ENCODE measurements around the gene RRAGC. TPM values are rescaled to one million over a fixed set of nuclear protein-coding genes. Genes with fewer than 3 reads are reported as not detected.
"Not testable (repeated sequence)": the region's sequence is repeated elsewhere in the genome, so short reads cannot be mapped to it uniquely, and the experiment has no call there.

Gene RRAGC
- total RNA-seq, 2 experiments from 2014 or later, result 22.3 to 23.3 TPM

GRCh38 chr1:38845088-38845487 is 14.5 kb downstream of the RRAGC start:
- CTCF ChIA-PET, result interaction anchor here (0.7 to 2.0 kb wide), 3 partner anchors 10 to 938 kb away, joined by 3 to 11 read pairs (median 3); no protein-coding TSS in a partner anchor
- H3K36me3 Mint-ChIP-seq (ENCODE audit: low read depth), result peaks cover 39% of the 10 kb centered on the region
- H3K4me3 Mint-ChIP-seq; DNase-seq; H3K27me3 Mint-ChIP-seq (ENCODE audit: low read depth); H3K9me3 Mint-ChIP-seq; intact Hi-C loops (cut with micrococcal nuclease); H3K27ac Mint-ChIP-seq; H3K4me1 Mint-ChIP-seq (ENCODE audit: low read depth): not testable (repeated sequence)

GRCh38 chr1:38840281-38840680 is 19.3 kb downstream of the RRAGC start:
- peaks cover 30% of the 10 kb centered on the region for H3K36me3 Mint-ChIP-seq (ENCODE audit: low read depth)
- intact Hi-C loops (cut with micrococcal nuclease), result no loop called here
- no peaks in the 10 kb centered on the region for H3K27me3 Mint-ChIP-seq (ENCODE audit: low read depth)
- CTCF ChIA-PET, result no interaction called here
- DNase-seq, result no peak
- H3K4me1 Mint-ChIP-seq (ENCODE audit: low read depth), result peaks cover 3% of the 10 kb centered on the region
- no peak overlapping the region for H3K4me3 Mint-ChIP-seq
- no peak overlapping the region for H3K27ac Mint-ChIP-seq
- peaks cover 1% of the 10 kb centered on the region for H3K9me3 Mint-ChIP-seq

GRCh38 chr1:38839363-38839762 is 20.2 kb downstream of the RRAGC start:
- Mint-ChIP-seq H3K9me3 (no peaks in the 10 kb centered on the region), H3K4me1 (ENCODE audit: low read depth) (peaks cover 3% of the 10 kb centered on the region), H3K27me3 (ENCODE audit: low read depth) (no peaks in the 10 kb centered on the region), H3K36me3 (ENCODE audit: low read depth) (peaks cover 21% of the 10 kb centered on the region), H3K27ac (no peak overlapping the region), H3K4me3 (no peak overlapping the region)
- no peak for DNase-seq
- intact Hi-C loops (cut with micrococcal nuclease), result no loop called here
- CTCF ChIA-PET, result interaction anchor here (0.7 kb wide), 1 partner anchor 212 kb away, joined by 3 read pairs; no protein-coding TSS in a partner anchor

- H3K36me3 Mint-ChIP-seq (ENCODE audit: low read depth); H3K9me3 Mint-ChIP-seq; intact Hi-C loops (cut with micrococcal nuclease); H3K4me1 Mint-ChIP-seq (ENCODE audit: low read depth); H3K4me3 Mint-ChIP-seq; H3K27ac Mint-ChIP-seq; DNase-seq; H3K27me3 Mint-ChIP-seq (ENCODE audit: low read depth): not testable (repeated sequence)
- CTCF ChIA-PET, result interaction anchor here (1.5 to 2.2 kb wide), 3 partner anchors 17 to 810 kb away, joined by 4 to 6 read pairs (median 6); no protein-coding TSS in a partner anchor
Measured at GRCh38 chr1:38836316-38836715, 23.3 kb downstream of the RRAGC start.

GRCh38 chr1:38834937-38835827 is 24.4 kb downstream of the RRAGC start:
- Mint-ChIP-seq H3K36me3 (ENCODE audit: low read depth) (peaks cover 7% of the 10 kb centered on the region), H3K27ac (no peak overlapping the region)
- CTCF ChIA-PET, result interaction anchor here (0.6 to 2.2 kb wide), 18 partner anchors 9 to 1310 kb away, joined by 3 to 11 read pairs (median 4); partner anchors contain the start of gene NDUFS5

GRCh38 chr1:38834221-38834782 is 25.3 kb downstream of the RRAGC start:
- Mint-ChIP-seq H3K27ac (no peak overlapping the region), H3K9me3 (no peaks in the 10 kb centered on the region), H3K27me3 (ENCODE audit: low read depth) (peaks cover 16% of the 10 kb centered on the region), H3K4me1 (ENCODE audit: low read depth) (no peaks in the 10 kb centered on the region), H3K36me3 (ENCODE audit: low read depth) (peaks cover 4% of the 10 kb centered on the region), H3K4me3 (no peak overlapping the region)
- DNase-seq, result no peak
- intact Hi-C loops (cut with micrococcal nuclease), result no loop called here
- CTCF ChIA-PET, result interaction anchor here (0.6 to 2.2 kb wide), 9 partner anchors 9 to 808 kb away, joined by 3 to 11 read pairs (median 4); partner anchors contain the start of gene NDUFS5

More at GRCh38 chr1:38834937-38835827, 24.4 kb downstream of the RRAGC start:
- Mint-ChIP-seq H3K27me3 (ENCODE audit: low read depth) (peaks cover 14% of the 10 kb centered on the region), H3K9me3 (no peaks in the 10 kb centered on the region), H3K4me3 (no peak overlapping the region), H3K4me1 (ENCODE audit: low read depth) (no peaks in the 10 kb centered on the region)
- intact Hi-C loops (cut with micrococcal nuclease), result loop anchor here (1.0 kb wide), 2 partner anchors 810 to 845 kb away; partner anchors contain the start of gene SF3A3
- DNase-seq, result peak; percentile 63

- intact Hi-C loops (cut with micrococcal nuclease), result no loop called here
Measured at GRCh38 chr1:38833146-38833545, 26.4 kb downstream of the RRAGC start.

GRCh38 chr1:38832370-38832734 is 27.2 kb downstream of the RRAGC start:
- intact Hi-C loops (cut with micrococcal nuclease), result no loop called here

More at GRCh38 chr1:38833146-38833545, 26.4 kb downstream of the RRAGC start:
- CTCF ChIA-PET, result interaction anchor here (0.6 to 2.5 kb wide), 4 partner anchors 14 to 263 kb away, joined by 3 to 11 read pairs (median 4); no protein-coding TSS in a partner anchor
- no peaks in the 10 kb centered on the region for H3K36me3 Mint-ChIP-seq (ENCODE audit: low read depth)
- no peak for DNase-seq
- H3K9me3 Mint-ChIP-seq, result no peaks in the 10 kb centered on the region
- H3K4me3 Mint-ChIP-seq, result no peak overlapping the region
- no peaks in the 10 kb centered on the region for H3K4me1 Mint-ChIP-seq (ENCODE audit: low read depth)
- no peak overlapping the region for H3K27ac Mint-ChIP-seq
- H3K27me3 Mint-ChIP-seq (ENCODE audit: low read depth), result peaks cover 20% of the 10 kb centered on the region

GRCh38 chr1:38831731-38832369 is 27.7 kb downstream of the RRAGC start:
- intact Hi-C loops (cut with micrococcal nuclease), result no loop called here
- DNase-seq, result no peak
- Mint-ChIP-seq H3K27ac (no peak overlapping the region), H3K9me3 (no peaks in the 10 kb centered on the region), H3K4me1 (ENCODE audit: low read depth) (no peaks in the 10 kb centered on the region), H3K4me3 (no peak overlapping the region), H3K36me3 (ENCODE audit: low read depth) (no peaks in the 10 kb centered on the region), H3K27me3 (ENCODE audit: low read depth) (peaks cover 20% of the 10 kb centered on the region)
- CTCF ChIA-PET, result interaction anchor here (0.6 to 2.5 kb wide), 8 partner anchors 9 to 611 kb away, joined by 3 to 11 read pairs (median 3); no protein-coding TSS in a partner anchor

More at GRCh38 chr1:38832370-38832734, 27.2 kb downstream of the RRAGC start:
- Mint-ChIP-seq H3K36me3 (ENCODE audit: low read depth) (no peaks in the 10 kb centered on the region), H3K4me3 (no peak overlapping the region), H3K27ac (no peak overlapping the region), H3K27me3 (ENCODE audit: low read depth) (peaks cover 20% of the 10 kb centered on the region), H3K4me1 (ENCODE audit: low read depth) (no peaks in the 10 kb centered on the region), H3K9me3 (no peaks in the 10 kb centered on the region)
- DNase-seq, result no peak
- CTCF ChIA-PET, result interaction anchor here (0.6 to 2.5 kb wide), 8 partner anchors 9 to 611 kb away, joined by 3 to 11 read pairs (median 3); no protein-coding TSS in a partner anchor

GRCh38 chr1:38829368-38829767 is 30.2 kb downstream of the RRAGC start:
- H3K36me3 Mint-ChIP-seq (ENCODE audit: low read depth), result no peaks in the 10 kb centered on the region
- H3K9me3 Mint-ChIP-seq, result no peaks in the 10 kb centered on the region
- H3K27me3 Mint-ChIP-seq (ENCODE audit: low read depth), result peaks cover 28% of the 10 kb centered on the region
- H3K4me3 Mint-ChIP-seq, result no peak overlapping the region
- no peak for DNase-seq
- CTCF ChIA-PET, result interaction anchor here (1.1 kb wide), 1 partner anchor 8 kb away, joined by 3 read pairs; no protein-coding TSS in a partner anchor
- H3K4me1 Mint-ChIP-seq (ENCODE audit: low read depth), result no peaks in the 10 kb centered on the region
- no peak overlapping the region for H3K27ac Mint-ChIP-seq
- intact Hi-C loops (cut with micrococcal nuclease), result no loop called here

GRCh38 chr1:38827318-38827717 is 32.3 kb downstream of the RRAGC start:
- H3K4me1 Mint-ChIP-seq (ENCODE audit: low read depth), result no peaks in the 10 kb centered on the region
- CTCF ChIA-PET, result no interaction called here

GRCh38 chr1:38826886-38827285 is 32.7 kb downstream of the RRAGC start:
- H3K36me3 Mint-ChIP-seq (ENCODE audit: low read depth), result no peaks in the 10 kb centered on the region
- intact Hi-C loops (cut with micrococcal nuclease), result no loop called here
- H3K27ac Mint-ChIP-seq, result no peak overlapping the region
- DNase-seq, result no peak
- CTCF ChIA-PET, result no interaction called here
- H3K4me3 Mint-ChIP-seq, result no peak overlapping the region
- no peaks in the 10 kb centered on the region for H3K9me3 Mint-ChIP-seq
- peaks cover 27% of the 10 kb centered on the region for H3K27me3 Mint-ChIP-seq (ENCODE audit: low read depth)
- no peaks in the 10 kb centered on the region for H3K4me1 Mint-ChIP-seq (ENCODE audit: low read depth)

More at GRCh38 chr1:38827318-38827717, 32.3 kb downstream of the RRAGC start:
- H3K9me3 Mint-ChIP-seq, result no peaks in the 10 kb centered on the region
- DNase-seq, result no peak
- no peak overlapping the region for H3K4me3 Mint-ChIP-seq
- no peaks in the 10 kb centered on the region for H3K36me3 Mint-ChIP-seq (ENCODE audit: low read depth)
- H3K27ac Mint-ChIP-seq, result no peak overlapping the region
- intact Hi-C loops (cut with micrococcal nuclease), result no loop called here
- H3K27me3 Mint-ChIP-seq (ENCODE audit: low read depth), result peaks cover 27% of the 10 kb centered on the region
